NK-92 treated with Interleukin-12 subunit alpha and Interleukin-12 subunit beta, amount 100 ng/mL, for 24 hours (cell line): ENCODE results near the gene GART.
A peak's percentile ranks its signal among the peaks of the same experiment; 100 is the strongest.
"Not testable (repeated sequence)": the region's sequence is repeated elsewhere in the genome, so short reads cannot be mapped to it uniquely, and the experiment has no call there.

Source experiments
- DNase-seq: peaks from one replicate; lab custom pipeline; 2025; lab: John Stamatoyannopoulos, UW

The GART gene

GRCh38 chr21:33512481-33512880 lies 29.4 kb downstream of the GART start:
- no peak for DNase-seq

DNA sequence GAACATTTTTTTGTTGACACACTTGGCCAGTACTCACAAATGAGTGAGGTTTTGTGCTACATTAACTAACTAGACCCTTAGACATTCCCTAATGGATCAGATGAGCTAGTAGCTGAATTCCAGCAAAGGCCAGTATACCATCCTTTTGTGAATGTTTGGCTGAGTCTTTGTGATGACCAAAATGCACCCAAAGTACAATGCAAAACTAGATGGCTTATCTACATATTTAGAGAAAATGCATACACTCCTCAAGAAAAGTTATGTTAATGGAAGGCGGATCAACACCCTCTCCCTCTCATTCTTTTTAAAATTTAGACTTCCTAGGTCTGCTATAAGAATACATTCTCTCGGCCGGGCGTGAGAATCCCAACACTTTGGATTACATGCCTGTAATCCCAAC lies 30.3 kb downstream of the GART start:
- DNase-seq = no peak

DNA sequence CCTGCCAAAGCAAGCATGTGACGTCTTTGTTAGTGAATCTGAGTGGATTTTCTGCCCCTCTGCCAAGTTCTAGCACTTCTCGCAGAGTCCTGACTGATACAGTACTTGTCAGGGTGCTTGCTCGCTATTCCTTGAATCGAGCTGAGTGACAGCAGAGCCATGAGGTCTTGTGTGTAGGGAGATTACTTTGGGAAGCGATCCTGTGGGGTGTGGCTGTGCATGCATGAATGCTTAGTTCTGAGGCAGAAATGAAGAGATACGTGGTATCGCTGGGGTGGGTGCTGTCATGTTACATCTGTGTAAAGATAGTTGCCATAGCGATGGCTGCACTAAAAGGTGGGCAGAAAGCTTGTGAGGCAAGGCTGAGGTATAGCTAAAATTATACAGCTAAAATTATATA lies 31.1 kb downstream of the GART start:
- DNase-seq = no peak

DNA sequence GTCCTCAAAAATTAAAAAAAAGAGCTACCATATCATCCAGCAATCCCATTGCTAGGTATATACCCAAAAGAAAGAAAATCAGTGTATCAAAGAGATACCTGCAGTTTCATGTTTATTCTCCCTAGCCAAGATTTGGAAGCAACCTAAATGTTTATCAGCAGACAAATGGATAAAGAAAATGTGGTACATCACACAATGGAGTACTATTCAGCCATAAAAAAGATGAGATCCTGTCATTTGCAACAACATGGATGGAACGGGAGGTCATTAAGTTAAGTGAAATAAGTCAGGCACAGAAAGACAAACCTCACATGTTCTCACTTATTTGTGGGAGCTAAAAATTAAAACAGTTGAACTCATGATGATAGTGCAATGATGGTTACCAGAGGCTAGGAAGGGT lies 34.9 kb downstream of the GART start:
- not testable (repeated sequence) for DNase-seq

DNA sequence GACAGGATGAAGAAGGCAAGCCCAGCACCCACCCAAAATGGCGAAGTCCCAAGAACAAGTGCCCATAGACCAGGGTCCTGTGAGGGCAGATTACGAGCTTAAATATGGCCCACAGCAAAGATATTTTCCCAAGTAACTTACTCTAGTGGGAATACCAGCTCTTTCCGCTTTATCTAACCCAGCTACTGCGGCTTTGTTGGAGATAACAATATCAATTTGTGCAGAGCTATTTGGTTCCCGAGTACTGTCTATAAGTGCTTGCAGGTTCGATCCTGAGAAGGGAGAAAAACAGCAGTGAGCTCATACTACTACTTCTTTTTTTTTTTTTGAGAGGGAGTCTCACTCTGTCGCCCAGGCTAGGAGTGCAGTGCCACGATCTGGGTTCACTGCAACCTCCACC lies 36.1 kb downstream of the GART start:
- no peak for DNase-seq

DNA sequence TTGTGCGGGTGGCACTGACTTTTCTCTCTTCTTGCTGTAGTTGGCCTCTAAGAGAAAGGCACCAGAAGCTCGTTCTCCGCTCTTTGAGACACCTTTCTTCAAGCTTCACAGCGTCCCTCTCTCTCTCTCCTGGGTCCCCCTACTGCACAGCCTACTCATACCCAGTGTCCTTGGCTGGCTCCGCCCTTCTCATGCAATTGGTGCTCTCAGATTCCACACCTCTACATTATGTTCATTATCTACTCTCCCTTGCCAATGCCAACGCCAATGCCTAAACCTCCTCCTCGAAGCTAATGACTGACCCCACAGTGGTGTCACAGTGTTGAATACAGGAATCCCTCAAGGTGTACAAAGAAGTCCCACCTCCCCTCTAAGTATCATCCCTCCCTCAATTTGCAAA lies 45.6 kb downstream of the GART start:
- no peak for DNase-seq

DNA sequence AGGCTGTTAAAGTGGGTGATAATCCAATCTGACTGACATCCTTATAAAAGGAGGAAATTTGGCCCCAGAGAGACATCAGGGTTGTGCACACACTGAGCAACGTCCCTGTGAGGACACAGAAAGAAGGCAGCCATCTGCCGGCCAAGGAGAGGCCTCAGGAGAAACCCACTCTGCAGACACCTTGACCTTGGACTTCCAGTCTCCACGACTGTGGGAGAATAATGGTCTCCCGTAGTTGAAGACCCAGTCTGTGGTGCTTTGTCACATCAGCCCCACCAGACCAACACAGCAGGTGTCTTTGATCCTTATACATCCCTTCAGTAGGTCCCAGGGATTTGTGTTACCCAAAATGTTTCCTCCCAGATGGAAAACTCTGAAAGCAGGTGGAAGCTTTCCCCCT lies 46.2 kb downstream of the GART start:
- DNase-seq = no peak

GRCh38 chr21:33493756-33494155 lies 48.2 kb downstream of the GART start:
- no peak for DNase-seq

GRCh38 chr21:33492571-33492970 lies 49.3 kb downstream of the GART start:
- no peak for DNase-seq

DNA sequence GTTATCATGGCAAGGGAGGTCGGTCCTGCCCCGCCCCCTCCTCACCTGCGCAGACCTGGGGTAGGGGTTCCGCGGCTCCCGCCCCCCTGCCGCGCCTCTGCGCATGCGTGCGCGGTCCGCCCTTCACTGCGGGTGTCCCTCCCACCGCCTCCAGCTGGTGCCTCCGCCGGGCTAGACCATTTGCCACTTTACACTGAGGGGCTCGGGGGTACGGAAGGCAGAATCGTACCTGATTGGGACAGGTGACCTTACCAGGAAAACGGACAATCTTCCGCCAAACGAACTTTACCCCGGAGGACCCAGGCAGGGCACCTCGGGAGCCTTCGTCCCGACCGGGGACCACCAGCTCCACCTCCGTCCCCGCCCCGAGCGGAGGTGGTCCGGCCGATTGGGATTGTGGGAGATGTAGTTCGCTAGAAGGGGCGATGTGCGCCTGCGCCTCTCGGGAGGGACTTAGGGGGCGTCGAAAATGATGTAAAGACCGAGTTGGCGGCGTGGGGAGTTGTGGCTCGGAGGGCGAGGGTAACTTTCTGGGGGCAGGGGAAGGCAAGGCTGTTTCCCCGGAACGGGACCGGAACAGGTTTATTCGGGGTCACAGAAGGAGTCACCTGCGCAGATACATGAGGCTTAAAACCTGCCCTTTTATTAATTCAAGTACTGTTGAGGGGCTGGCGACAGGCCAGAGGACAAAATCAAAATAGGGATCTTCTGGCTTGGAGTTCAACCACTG lies 50.4 kb downstream of the GART start, which contains the start of gene DNAJC28:
Gene DNAJC28, minus strand, starts transcription at position 344 of the 730 bp plus-strand sequence. CDS start 2,323 bp downstream, outside the sequence.
- peak; percentile 94 for DNase-seq

DNA sequence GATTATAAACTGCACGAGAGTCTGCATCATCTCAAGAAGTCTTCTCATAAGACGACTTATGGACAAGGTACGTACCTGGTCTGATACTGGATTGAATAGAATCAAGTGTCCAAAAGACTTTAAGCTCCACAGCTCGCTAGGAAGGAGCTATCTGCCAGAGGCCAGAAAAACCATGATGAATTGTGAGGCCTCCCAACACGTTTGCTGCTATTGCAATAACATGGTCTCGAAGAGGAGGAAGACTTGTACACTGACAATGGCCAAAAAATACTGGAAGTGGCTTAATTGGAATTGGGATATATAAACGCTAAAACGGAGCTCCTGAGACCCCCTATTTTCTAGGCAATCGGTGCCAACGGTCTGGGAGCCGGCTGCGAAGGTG lies 50.9 kb downstream of the GART start:
- DNase-seq = no peak

- no peak for DNase-seq
These were observed 53.0 kb downstream of the GART start for GRCh38 chr21:33488936-33489335.

GRCh38 chr21:33487996-33488395 lies 53.9 kb downstream of the GART start:
- no peak for DNase-seq

DNA sequence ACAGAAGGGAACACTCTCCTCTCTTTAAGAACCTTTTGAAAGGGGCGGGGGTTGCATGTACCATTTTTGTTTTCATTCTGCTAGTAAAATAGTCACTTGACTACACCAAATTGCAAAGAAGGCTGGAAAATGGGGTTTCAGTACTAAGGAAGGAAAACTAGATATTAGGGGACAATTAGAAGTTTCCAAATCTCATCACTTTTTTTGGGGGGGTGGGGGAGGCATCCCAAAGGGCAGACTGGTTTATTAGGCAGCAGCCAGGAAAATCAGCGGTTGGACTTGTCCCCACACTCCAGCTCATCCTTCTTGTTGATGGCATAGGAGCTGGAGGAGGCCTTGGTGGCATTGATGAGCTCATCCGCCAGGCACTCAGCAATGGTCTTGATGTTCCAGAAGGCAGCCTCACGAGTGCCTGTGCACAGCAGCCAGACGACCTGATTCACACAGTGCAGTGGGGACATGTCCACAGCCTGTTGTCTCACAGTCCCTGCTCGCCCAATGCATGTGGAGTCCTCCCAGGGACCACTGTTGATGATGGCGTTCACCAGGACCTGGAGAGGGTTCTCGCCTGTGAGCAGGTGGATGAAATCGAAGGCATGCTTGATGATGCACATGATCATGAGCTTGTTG lies 60.5 kb downstream of the GART start:
- no peak for DNase-seq

- no peak for DNase-seq
These were observed 61.3 kb downstream of the GART start for GRCh38 chr21:33480481-33481103.

- DNase-seq = peak; percentile 97
These were observed 62.0 kb downstream of the GART start, which contains the start of gene TMEM50B for GRCh38 chr21:33479679-33480480. Gene TMEM50B (minus strand): TSS chr21:33479974. CDS start chr21:33468885, 11,089 bp downstream.

- peak; percentile 62 for DNase-seq
These were observed 62.8 kb downstream of the GART start for GRCh38 chr21:33478935-33479678.

GRCh38 chr21:33478182-33478581 lies 63.7 kb downstream of the GART start:
- no peak for DNase-seq

- DNase-seq = no peak
These were observed 64.9 kb downstream of the GART start for GRCh38 chr21:33477066-33477465.

DNA sequence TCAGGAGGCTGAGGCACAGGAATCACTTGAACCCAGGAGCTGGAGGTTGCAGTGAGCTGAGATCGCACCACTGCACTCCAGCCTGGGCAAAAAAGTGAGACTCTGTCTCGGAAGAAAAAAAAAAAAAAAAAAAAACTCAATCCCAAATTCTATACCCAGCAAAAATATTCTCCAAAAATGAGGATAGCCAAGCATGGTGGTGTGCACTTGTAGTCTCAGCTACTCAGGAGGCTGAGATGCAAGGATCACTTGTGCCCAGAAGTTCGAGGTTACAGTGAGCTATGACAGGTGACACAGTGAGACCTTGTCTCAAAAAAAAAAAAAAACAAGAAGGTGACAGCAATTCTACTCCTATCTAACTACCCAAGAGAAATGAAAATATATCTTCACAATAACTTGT lies 68.6 kb downstream of the GART start:
- DNase-seq = no peak

DNA sequence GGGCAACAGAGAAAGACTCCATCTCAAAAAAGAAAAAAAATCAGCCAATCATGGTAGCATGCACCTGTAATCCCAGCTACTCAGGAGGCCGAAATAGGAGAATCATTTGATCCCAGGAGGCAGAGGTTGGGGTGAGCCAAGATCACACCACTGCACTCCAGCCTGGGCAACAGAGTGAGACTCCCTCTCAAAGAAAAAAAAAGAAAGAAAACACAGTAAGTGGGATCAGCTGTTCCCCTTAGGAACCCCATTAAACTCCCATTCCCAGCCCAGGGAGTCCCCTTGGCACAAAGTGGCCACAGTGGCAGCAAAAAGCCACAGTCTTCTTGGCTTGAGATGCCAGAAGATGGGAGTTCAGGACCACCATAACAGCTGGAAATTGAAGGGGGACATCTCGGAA lies 71.2 kb downstream of the GART start:
- no peak for DNase-seq

DNA sequence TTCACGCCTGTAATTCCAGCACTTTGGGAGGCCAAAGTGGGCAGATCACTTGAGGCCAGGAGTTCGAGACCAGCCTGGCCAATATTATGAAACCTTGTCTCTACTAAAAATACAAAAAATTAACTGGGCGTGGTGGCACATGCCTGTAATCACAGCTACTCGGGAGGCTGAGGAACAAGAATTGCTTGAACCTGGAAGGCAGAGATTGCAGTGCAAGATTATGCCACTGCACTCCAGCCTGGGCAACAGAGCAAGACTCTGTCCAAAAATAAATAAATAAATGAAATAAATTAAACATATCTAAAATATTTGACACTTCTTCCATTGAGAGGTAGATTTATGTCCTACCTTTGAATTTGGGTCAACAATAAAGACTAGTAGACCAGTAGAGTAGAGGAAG lies 72.7 kb downstream of the GART start:
- not testable (repeated sequence) for DNase-seq
